Measurements from ENCODE around the gene CAPN1. TPM values are rescaled to one million over a fixed set of nuclear protein-coding genes. Genes with fewer than 3 reads are reported as not detected.

CAPN1 gene
- 86.8 and 101 TPM in 2 replicates for total RNA-seq

GRCh38 chr11:65181569-65182257 is at the start of gene CAPN1:
Gene CAPN1, plus strand, starts transcription at chr11:65181928. Its CDS starts 774 bp downstream, at chr11:65182702.

GRCh38 chr11:65134240-65134951 is 47.3 kb upstream of the CAPN1 start, which contains the start of gene SYVN1:
Gene SYVN1, minus strand, starts transcription at chr11:65134519. Its CDS starts 918 bp downstream, at chr11:65133601.

GRCh38 chr11:65170058-65170534 is 11.6 kb upstream of the CAPN1 start, which contains the start of gene SPDYC:
Gene SPDYC, plus strand, starts transcription at chr11:65170233. Its CDS starts 1,125 bp downstream, at chr11:65171358.

Other genes with a start within 250 kb of the CAPN1 start
- gene GPHA2, start 246.0 kb upstream of the CAPN1 start, total RNA-seq: not detected in 2 replicates
- not detected in 2 replicates for gene MAJIN, start 209.8 kb upstream of the CAPN1 start, total RNA-seq
- gene BATF2, start 185.0 kb upstream of the CAPN1 start, total RNA-seq: 0.31 and 0.32 TPM in 2 replicates
- gene ARL2, start 167.8 kb upstream of the CAPN1 start, total RNA-seq: 120 and 126 TPM in 2 replicates
- 8.1 and 10.4 TPM in 2 replicates for gene SNX15, start 154.5 kb upstream of the CAPN1 start, total RNA-seq
- gene SAC3D1, start 140.7 kb upstream of the CAPN1 start, total RNA-seq: 8.4 and 9.8 TPM in 2 replicates
- 8.1 and 8.8 TPM in 2 replicates for gene NAALADL1, start 123.4 kb upstream of the CAPN1 start, total RNA-seq
- 8.1 and 8.6 TPM in 2 replicates for gene CDCA5, start 97.9 kb upstream of the CAPN1 start, total RNA-seq
- gene ZFPL1, start 97.7 kb upstream of the CAPN1 start, total RNA-seq: 23.0 and 30.5 TPM in 2 replicates
- 199 and 268 TPM in 2 replicates for gene VPS51, start 85.7 kb upstream of the CAPN1 start, total RNA-seq
- 8.7 and 16.1 TPM in 2 replicates for gene TM7SF2, start 70.1 kb upstream of the CAPN1 start, total RNA-seq
- gene ZNHIT2, start 64.2 kb upstream of the CAPN1 start, total RNA-seq: 3.6 and 5.5 TPM in 2 replicates
- 268 and 409 TPM in 2 replicates for gene FAU, start 59.8 kb upstream of the CAPN1 start, total RNA-seq
- gene MRPL49, start 59.6 kb upstream of the CAPN1 start, total RNA-seq: 34.5 and 50.3 TPM in 2 replicates
- 7.3 and 32.0 TPM in 2 replicates for gene SYVN1, start 47.4 kb upstream of the CAPN1 start, total RNA-seq
- gene SPDYC, start 11.7 kb upstream of the CAPN1 start, total RNA-seq: not detected in 2 replicates
- gene POLA2, start 80.0 kb downstream of the CAPN1 start, total RNA-seq: 6.2 and 7.7 TPM in 2 replicates
- gene CDC42EP2, start 132.9 kb downstream of the CAPN1 start, total RNA-seq: 7.1 and 8.7 TPM in 2 replicates
- 22.0 and 32.5 TPM in 2 replicates for gene DPF2, start 151.9 kb downstream of the CAPN1 start, total RNA-seq
- under 0.01 and 0.13 TPM in 2 replicates for gene TIGD3, start 172.8 kb downstream of the CAPN1 start, total RNA-seq
- gene SLC25A45, start 200.7 kb downstream of the CAPN1 start, total RNA-seq: 0.81 and 2.8 TPM in 2 replicates
- 53.9 and 70.9 TPM in 2 replicates for gene FRMD8, start 204.7 kb downstream of the CAPN1 start, total RNA-seq
- gene NEAT1, start 240.9 kb downstream of the CAPN1 start, total RNA-seq: 59.3 and 170 TPM in 2 replicates

All from bladder microvascular endothelial cell (primary cell).